Nephron progenitor cell (in vitro differentiated cells): ENCODE results near the gene MAPKAPK5.
"Not testable (repeated sequence)": the region's sequence is repeated elsewhere in the genome, so short reads cannot be mapped to it uniquely, and the experiment has no call there.

Source experiments
- DNase-seq: peaks from one replicate; pipeline ENCODE4 v3.0.0; 2021
- H3K27ac Mint-ChIP-seq: 2 replicates; pipeline ENCODE4 v1.8.0; 2021; ENCODE audit warnings: mild to moderate bottlenecking, moderate library complexity, mixed read lengths
- H3K27me3 Mint-ChIP-seq: 2 replicates; pipeline ENCODE4 v1.8.0; 2021; ENCODE audit warnings: mild to moderate bottlenecking, low read depth, mixed read lengths; ENCODE audit not compliant: poor library complexity
- H3K36me3 Mint-ChIP-seq: 2 replicates; pipeline ENCODE4 v1.8.0; 2021; ENCODE audit warnings: low read depth, mixed read lengths
- H3K4me1 Mint-ChIP-seq: 2 replicates; pipeline ENCODE4 v1.8.0; 2021; ENCODE audit warnings: mixed read lengths
- H3K4me3 Mint-ChIP-seq: 2 replicates; pipeline ENCODE4 v1.8.0; 2021; ENCODE audit warnings: mild to moderate bottlenecking, moderate library complexity, mixed read lengths
- H3K9me3 Mint-ChIP-seq: 2 replicates; pipeline ENCODE4 v1.8.0; 2021; ENCODE audit warnings: mild to moderate bottlenecking, moderate library complexity, mixed read lengths
- CTCF ChIP-seq: fragments of 200-600 bp; sonication (generic); IDR thresholded peaks from 2 replicates; pipeline ENCODE4 v1.5.0; 2021; ENCODE audit warnings: antibody characterized with exemption

Gene MAPKAPK5

GRCh38 chr12:111826316-111826715, 15.7 kb upstream of the MAPKAPK5 start:
- peaks cover 12% of the 10 kb centered on the region for H3K27me3 Mint-ChIP-seq
- H3K9me3 Mint-ChIP-seq = peaks cover 18% of the 10 kb centered on the region
- no peak overlapping the region for H3K4me3 Mint-ChIP-seq
- peaks cover 14% of the 10 kb centered on the region for H3K4me1 Mint-ChIP-seq
- no peaks in the 10 kb centered on the region for H3K36me3 Mint-ChIP-seq
- TF ChIP-seq CTCF = no peak
- no peak for DNase-seq
- no peak overlapping the region for H3K27ac Mint-ChIP-seq

- Mint-ChIP-seq H3K36me3 (no peaks in the 10 kb centered on the region), H3K9me3 (peaks cover 13% of the 10 kb centered on the region), H3K27ac (no peak overlapping the region), H3K4me3 (no peak overlapping the region), H3K27me3 (peaks cover 9% of the 10 kb centered on the region), H3K4me1 (peaks cover 14% of the 10 kb centered on the region)
- no peak for DNase-seq
- no peak for TF ChIP-seq CTCF
Observed at GRCh38 chr12:111826992-111827391, 15.0 kb upstream of the MAPKAPK5 start.

- peaks cover 13% of the 10 kb centered on the region for H3K4me1 Mint-ChIP-seq
- peaks cover 9% of the 10 kb centered on the region for H3K27me3 Mint-ChIP-seq
- H3K4me3 Mint-ChIP-seq = no peak overlapping the region
Observed at GRCh38 chr12:111827907-111828306, 14.1 kb upstream of the MAPKAPK5 start.

GRCh38 chr12:111828338-111828979, 13.6 kb upstream of the MAPKAPK5 start:
- H3K4me1 Mint-ChIP-seq = peaks cover 9% of the 10 kb centered on the region
- H3K4me3 Mint-ChIP-seq = no peak overlapping the region
- H3K27me3 Mint-ChIP-seq = peaks cover 9% of the 10 kb centered on the region
- peaks cover 19% of the 10 kb centered on the region for H3K9me3 Mint-ChIP-seq
- H3K27ac Mint-ChIP-seq = no peak overlapping the region
- DNase-seq = no peak
- H3K36me3 Mint-ChIP-seq = no peaks in the 10 kb centered on the region
- no peak for TF ChIP-seq CTCF

More at GRCh38 chr12:111827907-111828306, 14.1 kb upstream of the MAPKAPK5 start:
- TF ChIP-seq CTCF = no peak
- Mint-ChIP-seq H3K9me3 (peaks cover 19% of the 10 kb centered on the region), H3K36me3 (no peaks in the 10 kb centered on the region), H3K27ac (no peak overlapping the region)
- DNase-seq = no peak

GRCh38 chr12:111829635-111830034, 12.4 kb upstream of the MAPKAPK5 start:
- DNase-seq, H3K36me3 Mint-ChIP-seq, H3K27ac Mint-ChIP-seq, H3K4me3 Mint-ChIP-seq, H3K4me1 Mint-ChIP-seq, H3K27me3 Mint-ChIP-seq: not testable (repeated sequence)
- peaks cover 23% of the 10 kb centered on the region for H3K9me3 Mint-ChIP-seq

GRCh38 chr12:111834740-111835386, 7.2 kb upstream of the MAPKAPK5 start:
- H3K4me1 Mint-ChIP-seq, H3K27ac Mint-ChIP-seq, DNase-seq, H3K27me3 Mint-ChIP-seq, H3K4me3 Mint-ChIP-seq: not testable (repeated sequence)
- Mint-ChIP-seq H3K9me3 (peaks cover 22% of the 10 kb centered on the region), H3K36me3 (peaks cover 26% of the 10 kb centered on the region)

GRCh38 chr12:111835531-111836181, 6.4 kb upstream of the MAPKAPK5 start:
- H3K4me3 Mint-ChIP-seq, DNase-seq, H3K27ac Mint-ChIP-seq, H3K27me3 Mint-ChIP-seq: not testable (repeated sequence)
- peaks cover 18% of the 10 kb centered on the region for H3K4me1 Mint-ChIP-seq
- H3K36me3 Mint-ChIP-seq = peaks cover 34% of the 10 kb centered on the region
- peaks cover 22% of the 10 kb centered on the region for H3K9me3 Mint-ChIP-seq
